LoVo (cell line): ENCODE results near the gene MAMSTR.
"Not testable (repeated sequence)": the region's sequence is repeated elsewhere in the genome, so short reads cannot be mapped to it uniquely, and the experiment has no call there.

ENCODE experiments used
- DNase-seq: peaks from one replicate; pipeline ENCODE4 v3.0.0-alpha.2; 2016; ENCODE audit warnings: low spot score

Gene MAMSTR

GRCh38 chr19:48686088-48686487 lies 33.4 kb downstream of the MAMSTR start:
- no peak for DNase-seq

GRCh38 chr19:48685583-48685982 lies 33.9 kb downstream of the MAMSTR start:
- peak; percentile 64 for DNase-seq

- DNase-seq, result no peak
Measured at GRCh38 chr19:48683349-48683748, 36.2 kb downstream of the MAMSTR start.

GRCh38 chr19:48681127-48681470 lies 38.4 kb downstream of the MAMSTR start:
- no peak for DNase-seq

- DNase-seq, result no peak
Measured at GRCh38 chr19:48680436-48681126, 38.9 kb downstream of the MAMSTR start.

GRCh38 chr19:48680006-48680405 lies 39.5 kb downstream of the MAMSTR start:
- not testable (repeated sequence) for DNase-seq

- peak; percentile 56 for DNase-seq
Measured at GRCh38 chr19:48678201-48678600, 41.3 kb downstream of the MAMSTR start.

- DNase-seq, result no peak
Measured at GRCh38 chr19:48676887-48677286, 42.6 kb downstream of the MAMSTR start.

- no peak for DNase-seq
Measured at GRCh38 chr19:48676487-48676886, 43.0 kb downstream of the MAMSTR start.

GRCh38 chr19:48674921-48675824 lies 44.4 kb downstream of the MAMSTR start:
- peak; percentile 77 for DNase-seq

- no peak for DNase-seq
Measured at GRCh38 chr19:48674216-48674809, 45.2 kb downstream of the MAMSTR start.

GRCh38 chr19:48673436-48674100 lies 46.0 kb downstream of the MAMSTR start:
- no peak for DNase-seq

- no peak for DNase-seq
Measured at GRCh38 chr19:48672994-48673393, 46.5 kb downstream of the MAMSTR start, which contains the start of gene NTN5. TSS of gene NTN5 (minus strand) at chr19:48673017. CDS start at chr19:48670986, 2,031 bp downstream.

GRCh38 chr19:48671446-48671995 lies 48.0 kb downstream of the MAMSTR start:
- DNase-seq, result no peak

GRCh38 chr19:48670699-48671445 lies 48.7 kb downstream of the MAMSTR start:
- DNase-seq, result no peak

GRCh38 chr19:48669903-48670668 lies 49.4 kb downstream of the MAMSTR start:
- no peak for DNase-seq

- no peak for DNase-seq
Measured at GRCh38 chr19:48668761-48669160, 50.8 kb downstream of the MAMSTR start.

- no peak for DNase-seq
Measured at GRCh38 chr19:48668332-48668731, 51.2 kb downstream of the MAMSTR start.

GRCh38 chr19:48665786-48666185 lies 53.7 kb downstream of the MAMSTR start:
- DNase-seq, result no peak

GRCh38 chr19:48664476-48664875 lies 55.0 kb downstream of the MAMSTR start:
- DNase-seq, result no peak
